MM.1S (cell line): ENCODE measurements around the gene ARHGEF10L.

Experiments used
- DNase-seq: peaks from one replicate; pipeline ENCODE4 v3.0.0-alpha.2; 2015
- H2AFZ ChIP-seq: fragments of 300-600 bp; sonication (generic); 2 replicates; pipeline ENCODE4 v1.6.0; 2016; ENCODE audit warnings: antibody characterized with exemption, low read length
- H3F3A ChIP-seq: fragments of 300-600 bp; sonication (generic); 2 replicates; pipeline ENCODE4 v1.6.1; 2016; ENCODE audit warnings: mild to moderate bottlenecking, antibody characterized with exemption, low read length, moderate library complexity, mixed read lengths; ENCODE audit not compliant: insufficient read depth
- H3K27ac ChIP-seq: fragments of 300-600 bp; sonication (generic); 2 replicates; pipeline ENCODE4 v1.5.1; 2016; ENCODE audit warnings: mild to moderate bottlenecking, low read length
- H3K27me3 ChIP-seq: fragments of 300-600 bp; sonication (generic); replicated peaks from 2 replicates; pipeline ENCODE4 v1.6.0; 2016; ENCODE audit warnings: low read length; ENCODE audit not compliant: insufficient read depth
- H3K36me3 ChIP-seq: fragments of 300-600 bp; sonication (generic); replicated peaks from 2 replicates; pipeline ENCODE4 v1.6.1; 2016; ENCODE audit warnings: mild to moderate bottlenecking, low read length, mixed read lengths; ENCODE audit not compliant: insufficient read depth
- H3K4me1 ChIP-seq: fragments of 300-600 bp; sonication (generic); 2 replicates; pipeline ENCODE4 v1.6.1; 2016; ENCODE audit warnings: low read length, mixed read lengths
- H3K4me2 ChIP-seq: fragments of 300-600 bp; sonication (generic); 2 replicates; pipeline ENCODE4 v1.6.0; 2016; ENCODE audit warnings: low read depth, low read length
- H3K4me3 ChIP-seq: fragments of 300-600 bp; sonication (generic); 2 replicates; pipeline ENCODE4 v1.5.1; 2016; ENCODE audit warnings: low read length, mixed read lengths
- H3K79me2 ChIP-seq: fragments of 300-600 bp; sonication (generic); 2 replicates; pipeline ENCODE4 v1.6.1; 2016; ENCODE audit warnings: mixed run types, low read length, mixed read lengths
- H3K9ac ChIP-seq: fragments of 300-600 bp; sonication (generic); 2 replicates; pipeline ENCODE4 v1.6.1; 2016; ENCODE audit warnings: low read length, mixed read lengths
- H3K9me2 ChIP-seq: fragments of 300-600 bp; sonication (generic); replicated peaks from 2 replicates; pipeline ENCODE4 v1.6.1; 2016; ENCODE audit warnings: mild to moderate bottlenecking, low read length, mixed read lengths; ENCODE audit not compliant: insufficient read depth
- H3K9me3 ChIP-seq: fragments of 300-600 bp; sonication (generic); replicated peaks from 2 replicates; pipeline ENCODE4 v1.6.1; 2016; ENCODE audit warnings: mild to moderate bottlenecking, low read length, mixed read lengths; ENCODE audit not compliant: insufficient read depth
- H4K20me1 ChIP-seq: fragments of 300-600 bp; sonication (generic); 2 replicates; pipeline ENCODE4 v1.6.1; 2016; ENCODE audit warnings: mild to moderate bottlenecking, low read length, moderate library complexity, mixed read lengths; ENCODE audit not compliant: insufficient read depth
- CTCF ChIP-seq: fragments of 300-600 bp; sonication (generic); IDR thresholded peaks from 2 replicates; pipeline ENCODE4 v1.5.1; 2016; ENCODE audit warnings: antibody characterized with exemption, low read length, mixed read lengths
- EZH2 ChIP-seq: fragments of 300-600 bp; sonication (generic); optimal IDR thresholded peaks from 2 replicates; pipeline ENCODE3; 2017; ENCODE audit warnings: low read depth, mild to moderate bottlenecking, antibody characterized with exemption, low read length, mixed read lengths
- EZH2phosphoT487 ChIP-seq: fragments of 300-600 bp; sonication (generic); IDR thresholded peaks from 2 replicates; pipeline ENCODE4 v1.6.1; 2018; ENCODE audit warnings: antibody characterized with exemption, low read length

The ARHGEF10L gene

GRCh38 chr1:17616731-17617279 is 77.3 kb downstream of the ARHGEF10L start:
- no peak for DNase-seq
- H3K9me3 ChIP-seq, result no peaks in the 10 kb centered on the region
- TF ChIP-seq CTCF (no peak), EZH2 (no peak), EZH2phosphoT487 (no peak)
- H3K9ac ChIP-seq, result no peak overlapping the region
- no peaks in the 10 kb centered on the region for H4K20me1 ChIP-seq
- H2AFZ ChIP-seq, result no peak overlapping the region
- H3F3A ChIP-seq, result no peaks in the 10 kb centered on the region
- no peaks in the 10 kb centered on the region for H3K9me2 ChIP-seq
- no peak overlapping the region for H3K27ac ChIP-seq
- H3K4me3 ChIP-seq, result no peak overlapping the region
- peaks cover 96% of the 10 kb centered on the region for H3K27me3 ChIP-seq
- H3K4me1 ChIP-seq, result no peaks in the 10 kb centered on the region
- H3K36me3 ChIP-seq, result no peaks in the 10 kb centered on the region
- H3K4me2 ChIP-seq, result no peak overlapping the region
- H3K79me2 ChIP-seq, result no peaks in the 10 kb centered on the region

GRCh38 chr1:17617787-17618557 is 78.5 kb downstream of the ARHGEF10L start:
- TF ChIP-seq EZH2, result no peak
- TF ChIP-seq CTCF, result no peak
- no peak for TF ChIP-seq EZH2phosphoT487
- Histone ChIP-seq H4K20me1 (no peaks in the 10 kb centered on the region), H3K9ac (no peak overlapping the region), H3K36me3 (no peaks in the 10 kb centered on the region), H3K4me2 (no peak overlapping the region), H3K4me1 (no peaks in the 10 kb centered on the region), H3K4me3 (no peak overlapping the region), H3K27me3 (peaks cover 96% of the 10 kb centered on the region), H2AFZ (no peak overlapping the region), H3K9me2 (no peaks in the 10 kb centered on the region), H3K27ac (no peak overlapping the region), H3K79me2 (no peaks in the 10 kb centered on the region), H3K9me3 (no peaks in the 10 kb centered on the region), H3F3A (no peaks in the 10 kb centered on the region)
- no peak for DNase-seq

GRCh38 chr1:17618558-17619247 is 79.2 kb downstream of the ARHGEF10L start:
- Histone ChIP-seq H3K9me2 (no peaks in the 10 kb centered on the region), H3K79me2 (no peaks in the 10 kb centered on the region), H3K36me3 (no peaks in the 10 kb centered on the region), H3K27me3 (peaks cover 96% of the 10 kb centered on the region), H3K4me2 (no peak overlapping the region), H3K9me3 (no peaks in the 10 kb centered on the region), H3F3A (no peaks in the 10 kb centered on the region), H3K4me1 (no peaks in the 10 kb centered on the region), H3K9ac (no peak overlapping the region), H4K20me1 (no peaks in the 10 kb centered on the region), H2AFZ (no peak overlapping the region), H3K4me3 (no peak overlapping the region), H3K27ac (no peak overlapping the region)
- TF ChIP-seq EZH2phosphoT487 (no peak), EZH2 (no peak), CTCF (no peak)
- no peak for DNase-seq
